ENCODE data around the gene NEURL1.
A peak's percentile ranks its signal among the peaks of the same experiment; 100 is the strongest.
"Not testable (repeated sequence)": the region's sequence is repeated elsewhere in the genome, so short reads cannot be mapped to it uniquely, and the experiment has no call there.

NEURL1 gene

DNA sequence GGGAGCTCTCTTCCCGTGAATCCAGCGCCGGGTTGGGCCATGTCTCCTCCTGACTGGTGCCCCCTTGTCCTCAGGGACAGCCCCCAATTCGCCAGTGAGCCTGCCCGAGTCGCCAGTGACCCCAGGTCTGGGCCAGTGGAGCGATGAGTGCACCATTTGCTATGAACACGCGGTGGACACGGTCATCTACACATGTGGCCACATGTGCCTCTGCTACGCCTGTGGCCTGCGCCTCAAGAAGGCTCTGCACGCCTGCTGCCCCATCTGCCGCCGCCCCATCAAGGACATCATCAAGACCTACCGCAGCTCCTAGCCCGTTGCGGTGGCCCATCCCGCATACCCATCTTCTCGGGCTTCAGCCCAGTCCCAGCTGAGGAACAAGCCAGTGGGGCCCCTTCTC is 96.6 kb downstream of the NEURL1 start:
- DNase-seq, result no peak

DNA sequence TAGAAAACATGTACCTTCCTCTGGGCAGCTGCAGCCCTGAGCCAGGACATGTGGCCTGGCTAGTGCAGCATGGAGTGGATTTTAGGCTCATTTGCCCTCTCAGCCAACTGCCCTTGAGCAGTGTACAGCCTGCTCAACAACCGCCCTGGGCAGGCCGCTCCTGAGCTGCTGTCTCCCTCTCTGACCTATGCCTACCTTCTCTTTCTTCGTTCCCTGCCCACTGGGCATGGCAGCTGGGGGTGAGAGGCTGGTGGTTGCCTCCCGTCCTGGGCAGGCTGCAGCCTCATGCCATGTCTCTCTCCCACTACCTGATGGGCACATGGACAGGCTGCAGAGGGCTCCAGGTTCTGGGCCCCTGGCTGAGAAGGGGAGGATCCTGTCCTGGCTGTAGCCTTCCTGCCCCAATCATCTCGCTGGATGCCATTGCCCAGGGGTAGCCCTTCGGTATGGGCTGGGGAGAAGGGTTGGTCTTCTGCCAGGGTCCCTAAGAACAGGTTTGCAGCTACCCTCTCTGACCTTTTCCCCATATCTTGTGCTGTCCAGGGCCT is 97.3 kb downstream of the NEURL1 start:
- no peak for DNase-seq

DNA sequence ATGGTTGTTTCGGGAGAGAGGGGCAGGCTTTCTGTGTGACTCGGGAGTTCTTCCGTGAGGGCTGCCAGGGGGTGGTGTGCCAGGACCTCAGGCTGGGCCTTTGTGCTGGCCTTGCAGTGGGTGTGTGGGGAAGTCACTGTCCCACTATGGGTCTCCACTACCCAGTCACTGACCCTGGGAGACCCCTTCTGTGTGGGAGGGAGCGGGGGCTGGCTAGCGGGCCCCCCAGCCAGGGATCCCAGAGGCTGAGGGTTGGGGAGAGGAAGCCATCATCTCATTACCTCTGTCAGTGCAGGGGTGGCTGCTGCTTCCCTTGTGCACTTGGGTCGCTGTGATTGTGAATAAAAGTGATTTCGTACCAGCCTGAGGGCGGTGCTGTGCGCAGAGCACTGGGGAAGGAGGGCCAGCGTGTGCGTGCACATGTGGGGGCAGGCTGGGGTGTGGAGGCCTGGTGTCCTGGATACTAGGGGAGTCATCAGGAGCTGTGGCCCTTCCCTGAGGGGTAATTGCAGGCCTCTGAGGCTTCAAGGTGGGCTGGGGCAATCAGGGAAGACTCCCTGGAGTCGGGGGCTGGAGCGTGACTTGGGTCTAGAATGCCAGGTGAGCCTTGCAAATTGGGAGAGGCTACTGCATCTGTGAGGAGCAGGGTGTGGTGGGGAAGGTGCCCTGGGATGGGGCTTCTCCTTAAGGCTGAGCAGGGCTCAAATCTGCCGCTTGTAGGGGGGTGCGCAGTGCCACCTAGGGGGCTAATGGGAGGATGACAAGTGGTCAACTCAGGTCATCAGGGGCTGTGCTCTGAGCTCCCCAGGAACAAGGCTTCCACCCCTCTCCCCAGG is 98.9 kb downstream of the NEURL1 start:
- no peak for DNase-seq

DNA sequence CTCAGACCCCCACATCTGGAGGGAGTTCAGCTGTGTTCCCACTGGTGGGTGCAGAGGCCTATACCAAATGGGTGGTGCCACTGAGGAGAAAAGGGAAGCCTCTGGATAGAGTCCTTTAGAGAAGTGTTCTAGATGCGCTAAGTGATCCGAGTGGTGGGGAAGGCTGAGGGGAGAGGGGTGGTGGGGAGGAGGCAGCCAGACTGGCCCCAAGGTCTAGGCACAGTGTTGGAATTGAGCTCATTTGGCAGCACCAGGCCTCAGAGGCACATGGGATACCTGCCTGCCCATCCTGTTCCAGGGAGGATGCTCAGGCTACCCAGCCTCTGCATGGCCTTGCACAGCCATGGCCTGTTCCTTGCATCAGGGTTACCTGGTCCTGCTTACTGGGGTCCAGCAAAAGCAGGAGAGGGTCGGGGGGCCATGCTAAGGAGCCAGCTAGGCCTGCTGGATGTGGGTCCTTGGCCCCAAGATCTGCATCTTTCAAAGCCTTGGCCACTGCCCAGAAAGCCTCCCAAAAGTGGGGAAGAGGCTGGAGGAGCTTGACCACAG is 99.6 kb downstream of the NEURL1 start:
- DNase-seq, result no peak

DNA sequence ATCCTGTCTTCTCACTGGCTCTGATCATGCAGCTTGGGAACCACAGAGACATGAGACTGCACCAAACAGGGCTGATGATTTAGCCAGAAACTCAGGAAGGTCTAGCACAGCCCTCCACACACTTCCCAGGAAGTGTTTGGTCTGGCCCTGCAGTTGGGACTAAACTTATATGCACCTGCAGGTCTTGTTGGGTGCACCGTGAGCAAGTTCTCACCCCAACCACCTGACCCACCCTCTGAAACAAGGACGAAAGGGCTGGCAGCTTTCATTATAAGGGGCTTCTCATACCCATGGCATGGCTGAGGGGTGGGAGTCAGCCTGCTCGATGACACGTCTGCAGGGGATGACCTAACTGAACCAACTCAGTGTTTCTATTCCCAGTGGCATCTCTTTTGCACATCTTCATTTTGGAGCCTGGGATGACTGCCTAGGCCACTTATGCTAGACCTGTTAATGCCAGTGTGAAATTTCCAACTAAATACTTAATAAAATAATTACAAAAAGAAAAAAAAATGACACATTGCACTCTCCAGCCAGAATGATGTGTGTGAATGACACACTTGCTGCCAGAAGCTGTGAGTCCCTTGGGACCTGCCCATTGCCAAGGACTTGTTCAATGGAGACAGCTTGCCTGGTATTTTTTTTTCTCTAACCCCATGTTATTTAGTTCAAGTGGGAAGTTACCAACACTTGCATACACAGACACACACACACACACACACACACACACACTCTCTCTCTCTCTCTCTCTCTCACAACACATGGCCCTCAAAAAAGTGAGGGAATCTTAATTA is 102.6 kb downstream of the NEURL1 start:
- no peak for DNase-seq

DNA sequence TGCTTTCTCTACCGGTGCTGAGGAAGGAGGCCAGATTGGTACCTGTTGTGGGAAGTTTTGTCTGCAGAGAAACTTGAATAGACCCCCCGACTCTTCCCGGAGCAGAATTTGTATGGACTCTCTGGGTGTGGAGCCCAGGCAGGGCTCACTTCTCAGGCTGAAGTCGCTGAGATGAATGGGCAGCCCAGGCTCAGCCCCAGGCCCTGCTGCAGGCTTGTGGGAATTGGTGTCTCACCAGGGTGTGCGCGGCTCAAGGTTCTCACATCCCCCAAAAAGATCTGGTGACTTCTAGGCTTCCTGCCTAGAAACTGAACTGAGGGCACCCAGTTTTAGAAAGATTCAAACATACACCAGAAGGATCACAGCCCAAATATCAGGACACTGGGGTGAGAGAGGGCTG is 103.5 kb downstream of the NEURL1 start:
- no peak for DNase-seq

DNA sequence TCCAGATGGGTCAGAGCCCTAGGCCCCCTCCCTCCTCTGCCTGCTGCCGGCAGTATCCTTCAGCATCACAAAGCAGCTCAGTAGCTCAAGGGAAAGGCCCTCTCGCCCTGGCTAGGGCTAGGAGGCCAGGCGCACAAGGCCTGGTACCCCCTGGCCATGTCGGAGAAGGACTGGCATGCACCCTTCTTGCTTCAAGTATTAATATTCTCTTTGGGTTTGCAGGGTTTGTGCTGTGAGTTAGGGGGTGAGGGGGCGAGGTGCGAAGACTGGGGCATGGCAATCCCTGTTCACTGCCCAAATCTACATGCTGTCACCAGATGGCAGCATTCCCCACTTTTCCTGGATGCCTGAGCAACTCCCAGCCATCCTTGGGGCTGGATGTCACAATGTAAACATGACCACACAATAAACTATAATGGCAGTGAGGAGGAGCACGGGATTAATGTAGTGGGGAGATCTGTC is 105.2 kb downstream of the NEURL1 start:
- DNase-seq, result peak; percentile 26

DNA sequence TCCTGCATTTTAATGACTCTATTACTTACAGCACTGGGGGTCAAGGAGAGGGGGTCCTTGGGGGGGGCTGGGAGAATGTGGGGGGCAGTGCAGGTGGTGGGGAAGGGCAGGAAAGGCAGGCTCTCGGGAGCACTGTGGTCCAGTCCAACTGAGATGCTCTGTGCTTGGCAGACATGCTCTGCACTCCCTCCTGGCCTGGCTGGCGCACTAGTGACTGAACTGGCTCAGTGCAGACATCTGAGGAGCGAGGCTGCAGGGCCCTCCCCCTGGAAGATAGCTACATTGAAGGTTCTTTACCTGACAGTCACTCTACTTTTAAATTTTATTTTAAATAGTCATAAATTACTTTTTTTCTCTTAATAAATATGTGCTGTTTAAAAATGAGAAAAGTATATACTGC is 105.7 kb downstream of the NEURL1 start:
- DNase-seq, result no peak

DNA sequence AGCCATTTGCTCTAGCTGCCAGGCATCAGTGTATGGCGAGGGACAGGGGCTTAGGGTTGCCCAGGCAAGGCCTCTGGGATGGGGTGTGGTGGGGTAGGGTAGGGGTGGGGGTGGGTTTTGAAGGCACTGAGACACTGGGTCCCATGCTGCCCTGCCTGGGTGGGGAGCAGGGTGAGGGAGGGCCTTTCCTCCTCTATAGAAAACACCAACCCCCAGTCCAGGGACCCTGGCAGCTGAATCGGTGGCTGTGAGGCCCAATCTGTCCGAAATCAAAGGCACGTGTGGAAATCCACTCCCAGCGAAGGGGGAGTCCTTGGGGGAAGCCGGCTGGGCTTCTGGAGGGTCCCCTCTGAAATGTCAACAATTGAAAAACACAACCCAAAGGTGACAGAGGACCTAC is 106.4 kb downstream of the NEURL1 start:
- no peak for DNase-seq

DNA sequence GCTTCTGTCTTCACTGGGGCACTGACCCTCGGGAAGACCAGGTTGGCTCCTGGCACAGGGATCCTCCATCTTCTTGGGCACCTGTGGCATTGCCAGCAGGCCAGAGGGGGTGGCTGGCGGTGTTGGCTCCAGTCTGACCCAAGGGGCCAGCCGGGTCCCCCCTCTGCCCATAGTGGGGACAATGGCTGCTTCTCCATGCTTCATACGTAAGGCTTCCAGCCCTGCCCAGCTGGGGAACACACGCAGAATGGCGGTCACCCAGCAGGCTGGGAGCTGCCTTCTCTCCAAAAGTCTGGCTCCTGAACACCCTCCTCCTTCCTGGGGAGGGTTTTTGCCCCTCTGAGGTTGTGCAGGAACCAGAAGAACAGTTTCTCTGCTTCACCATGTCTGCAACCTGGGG is 106.8 kb downstream of the NEURL1 start:
- DNase-seq, result no peak

DNA sequence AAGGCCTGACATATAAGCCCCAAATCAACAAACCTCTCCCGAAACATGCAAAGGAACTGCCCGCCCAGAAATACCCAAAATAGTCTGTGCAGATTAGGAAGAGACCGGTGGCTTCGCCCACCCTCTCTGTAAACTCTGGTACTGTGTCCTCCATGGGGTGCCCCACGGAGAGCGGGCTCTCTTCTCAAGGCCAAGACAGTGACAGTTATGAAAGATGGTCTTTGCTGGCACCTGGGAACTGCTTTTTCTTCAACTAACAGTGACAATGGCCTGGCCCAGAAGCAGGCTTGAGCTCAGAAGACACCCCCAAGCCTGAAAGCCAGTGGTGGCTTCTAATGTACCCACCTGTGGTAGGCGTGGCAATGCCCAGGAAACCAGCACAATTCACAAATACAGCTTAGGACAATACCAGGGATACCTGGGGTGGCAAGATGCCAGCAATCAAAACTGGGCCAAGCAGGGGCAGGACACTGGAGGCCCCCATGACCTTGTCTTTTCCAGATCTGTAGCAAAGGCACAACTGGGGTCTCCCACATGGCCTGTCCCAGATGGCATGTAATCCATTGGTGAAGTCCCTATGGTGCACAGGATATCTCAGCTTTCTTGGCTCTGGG is 107.6 kb downstream of the NEURL1 start:
- no peak for DNase-seq

DNA sequence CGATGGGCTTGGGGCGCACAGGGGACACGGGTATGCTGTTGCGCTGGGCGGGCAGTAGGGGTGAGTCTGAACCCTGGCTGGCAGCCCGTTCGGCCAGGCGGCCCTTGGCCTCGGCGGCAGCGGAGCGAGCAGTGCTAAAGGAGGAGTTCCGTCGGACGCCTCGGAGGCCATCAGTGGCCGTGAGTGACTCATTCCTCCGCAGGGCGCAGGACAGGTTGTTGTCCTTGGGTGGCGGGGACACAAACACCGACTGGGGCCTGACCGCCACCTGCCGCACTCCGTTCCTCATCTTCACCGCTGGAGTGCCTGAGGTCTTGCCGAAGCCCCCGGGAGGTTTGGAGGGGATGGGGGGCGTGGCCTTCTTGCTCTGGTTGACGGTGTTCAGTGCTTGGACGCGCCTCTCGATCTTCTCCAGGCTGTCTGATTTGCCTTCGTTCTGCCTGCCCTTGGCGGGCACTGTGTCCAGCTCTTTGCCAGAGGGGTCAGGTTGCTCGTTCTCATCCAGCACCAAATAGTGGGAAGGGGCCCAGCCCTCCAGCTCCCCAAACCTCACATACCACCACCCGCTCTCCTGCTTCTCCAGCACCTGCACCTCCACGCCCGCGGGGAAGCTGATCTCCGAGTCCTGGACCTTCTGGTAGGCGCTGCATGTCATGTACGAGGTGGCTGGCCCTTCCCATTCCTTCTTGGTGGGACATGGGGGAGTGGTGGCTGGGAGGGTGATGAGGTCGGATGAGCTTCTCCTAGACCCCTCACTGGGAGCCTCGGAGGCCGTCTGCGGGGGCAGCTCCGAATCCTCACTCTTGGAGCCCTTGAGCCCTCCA is 108.7 kb downstream of the NEURL1 start:
- DNase-seq, result no peak

DNA sequence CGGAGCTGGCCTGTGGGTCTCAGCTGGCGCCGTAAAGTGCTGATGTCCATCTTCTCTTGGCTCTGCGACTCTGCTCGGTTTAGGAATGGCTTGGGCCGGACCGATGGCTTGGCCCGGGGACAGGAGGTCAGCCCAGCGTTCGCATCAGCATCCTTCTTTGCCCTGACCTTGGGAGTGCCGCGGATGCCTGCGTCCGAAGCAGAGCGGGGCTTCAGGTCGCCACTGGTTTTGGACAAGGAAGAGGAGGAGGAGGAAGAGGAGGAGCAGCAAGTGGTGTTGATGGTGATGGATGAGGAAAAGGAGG is 109.3 kb downstream of the NEURL1 start:
- DNase-seq, result no peak

DNA sequence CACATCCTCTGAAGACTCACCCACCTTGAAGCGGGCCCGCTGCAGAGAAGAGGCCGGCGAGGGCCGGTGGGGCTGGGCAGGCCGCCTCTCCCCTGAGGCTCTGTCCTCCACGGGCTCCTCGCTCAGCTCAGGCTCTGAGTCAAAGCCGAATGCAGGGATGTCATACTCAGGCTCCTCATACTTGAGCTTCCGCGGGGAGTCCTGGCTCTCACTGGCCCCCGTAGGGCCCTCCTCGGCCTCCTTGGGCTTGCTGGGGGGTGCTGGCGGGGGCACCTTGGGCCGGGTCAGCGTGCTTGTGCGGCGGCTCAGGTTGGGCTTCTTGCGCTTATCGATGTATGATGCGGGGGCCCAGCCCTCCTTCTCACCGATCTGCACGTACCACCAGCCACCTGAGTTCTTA is 109.9 kb downstream of the NEURL1 start:
- DNase-seq, result no peak

DNA sequence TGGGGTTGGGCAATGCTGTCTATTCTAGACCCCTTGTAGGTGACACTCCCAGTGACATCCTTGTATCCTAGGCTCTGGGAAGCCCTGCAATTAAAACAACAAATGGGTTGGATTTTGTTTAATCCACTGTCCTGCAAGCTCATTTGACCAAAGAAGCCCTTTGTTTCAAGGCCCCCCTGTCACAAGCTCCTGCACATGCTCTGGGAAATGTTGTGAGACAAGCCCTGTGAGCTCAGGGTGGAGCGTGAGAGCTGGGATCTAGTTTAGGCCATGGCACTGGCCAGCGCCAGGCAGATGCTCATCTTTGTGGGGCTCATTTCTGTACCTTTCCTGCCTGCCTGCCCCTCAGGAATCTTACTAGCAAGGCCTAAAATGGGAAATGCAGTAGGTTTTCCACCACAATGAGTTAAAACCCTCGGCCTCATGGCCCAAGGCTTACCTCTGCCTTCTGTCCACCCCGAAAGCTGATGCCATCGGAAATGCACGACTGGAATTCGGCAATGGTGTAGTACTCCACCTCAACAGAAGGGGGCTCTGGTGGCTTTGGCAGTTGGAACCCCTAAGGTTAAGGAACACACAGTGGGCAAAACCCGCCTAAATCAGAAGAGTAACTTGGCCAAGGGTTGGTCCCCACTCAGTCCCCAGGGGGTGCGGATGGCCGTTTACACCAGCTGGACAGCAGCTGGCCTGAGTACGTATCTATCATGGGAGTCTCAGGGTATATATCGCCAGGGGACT is 112.0 kb downstream of the NEURL1 start:
- DNase-seq, result no peak

DNA sequence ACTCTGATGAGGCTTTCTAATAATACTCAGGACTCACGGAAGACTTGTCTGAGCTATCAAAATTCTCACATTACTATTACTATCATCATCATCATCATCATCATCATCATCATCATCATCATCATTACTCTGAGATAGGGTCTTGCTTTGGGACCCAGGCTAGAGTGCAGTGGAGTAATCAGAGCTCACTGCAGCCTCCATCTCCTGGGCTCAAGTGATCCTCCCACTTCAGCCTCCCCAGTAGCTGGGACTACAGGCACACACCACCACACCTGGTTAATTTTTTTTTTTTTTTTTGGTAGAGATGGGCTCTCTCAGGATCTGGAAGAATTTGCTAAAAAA is 112.6 kb downstream of the NEURL1 start:
- DNase-seq, result not testable (repeated sequence)

DNA sequence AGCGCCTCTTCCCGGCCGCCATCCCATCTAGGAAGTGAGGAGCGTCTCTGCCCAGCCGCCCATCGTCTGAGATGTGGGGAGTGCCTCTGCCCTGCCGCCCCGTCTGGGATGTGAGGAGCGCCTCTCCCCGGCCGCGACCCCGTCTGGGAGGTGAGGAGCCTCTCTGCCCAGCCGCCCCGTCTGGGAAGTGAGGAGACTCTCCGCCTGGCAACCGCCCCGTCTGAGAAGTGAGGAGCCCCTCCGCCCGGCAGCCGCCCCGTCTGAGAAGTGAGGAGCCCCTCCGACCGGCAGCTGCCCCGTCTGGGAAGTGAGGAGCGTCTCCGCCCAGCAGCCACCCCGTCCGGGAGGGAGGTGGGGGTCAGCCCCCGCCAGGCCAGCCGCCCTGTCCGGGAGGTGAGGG is 113.5 kb downstream of the NEURL1 start:
- DNase-seq, result not testable (repeated sequence)

DNA sequence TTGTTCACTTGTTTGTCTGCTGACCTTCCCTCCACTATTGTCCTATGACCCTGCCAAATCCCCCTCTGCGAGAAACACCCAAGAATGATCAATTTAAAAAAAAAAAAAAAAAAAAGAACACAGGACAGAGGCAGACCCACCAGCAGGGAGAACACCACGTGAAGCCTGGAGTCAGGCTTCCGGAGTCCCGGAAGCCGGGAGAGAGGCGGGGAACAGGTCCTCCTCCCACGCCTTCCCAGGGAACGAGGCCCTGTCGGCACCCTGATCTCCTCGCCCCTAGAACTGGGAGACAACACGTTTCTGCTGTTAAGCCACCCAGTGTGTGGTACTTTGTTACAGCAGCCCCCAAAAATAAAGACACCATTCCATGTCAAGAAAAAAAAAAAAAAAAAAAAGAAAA is 114.6 kb downstream of the NEURL1 start:
- not testable (repeated sequence) for DNase-seq

DNA sequence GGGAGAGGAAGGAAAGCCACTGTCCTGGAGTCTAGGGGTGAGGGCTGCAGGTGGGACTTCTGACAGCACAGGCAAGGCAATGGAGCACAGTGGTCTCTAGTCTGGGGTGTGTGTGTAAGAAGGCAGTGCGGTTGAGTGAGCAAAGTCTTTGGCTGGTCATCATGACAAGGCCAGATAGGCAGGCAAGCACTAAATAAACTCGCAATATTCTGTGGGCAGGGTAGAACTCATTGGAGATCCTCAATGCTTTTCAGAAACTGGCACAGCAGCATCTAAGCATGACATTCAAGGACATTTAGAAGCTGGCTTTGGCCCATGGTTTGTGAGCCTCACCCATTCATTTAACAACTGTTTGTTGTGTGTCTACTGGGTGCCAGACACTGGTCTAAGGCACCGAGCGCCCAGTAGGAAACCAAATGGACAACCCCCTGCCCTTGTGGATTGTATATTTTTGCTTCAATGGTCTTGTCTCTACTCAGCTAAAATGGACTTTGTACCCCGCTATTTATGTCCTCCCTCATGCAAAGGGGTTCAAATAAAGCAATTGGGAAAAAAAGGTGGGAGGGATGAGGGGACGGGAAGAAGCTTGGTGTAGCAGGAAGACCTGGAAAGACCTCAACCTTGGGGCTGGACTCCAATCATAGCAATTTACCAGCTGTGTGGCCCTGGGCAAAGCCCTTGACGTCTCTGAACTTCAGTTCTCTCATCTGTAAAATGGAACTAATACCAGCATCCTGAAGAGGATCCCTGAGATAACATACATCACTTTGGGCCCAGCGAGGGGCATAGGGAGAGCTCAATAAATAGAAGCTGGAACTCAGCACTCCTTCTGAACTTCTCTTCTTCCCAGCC is 116.0 kb downstream of the NEURL1 start:
- DNase-seq, result no peak

DNA sequence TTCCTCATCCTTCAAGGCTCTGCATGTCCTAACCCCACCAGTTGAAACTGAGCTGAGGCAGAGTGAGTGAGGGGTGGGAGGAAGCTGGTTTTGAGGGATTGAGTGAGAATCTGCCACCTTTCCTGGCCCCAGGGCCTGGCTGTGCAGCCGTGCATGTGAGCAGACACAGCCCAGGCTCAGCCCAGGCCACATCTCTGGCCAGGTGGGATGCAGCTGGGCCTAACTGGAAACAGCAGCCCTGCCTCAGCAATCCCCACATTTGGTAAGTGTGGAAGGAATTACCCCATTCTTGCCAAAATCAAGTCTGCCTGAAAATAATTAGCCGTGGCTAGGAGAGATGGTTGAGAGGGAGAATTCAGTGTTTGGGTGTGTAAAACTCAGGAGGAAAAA is 116.6 kb downstream of the NEURL1 start:
- no peak for DNase-seq

Data from GOT3 (cell line).